AG09309 (cell line): ENCODE data around the gene MEGF11.

Experiments
- DNase-seq: peaks from one replicate; pipeline ENCODE4 v3.0.0-alpha.2; 2010; ENCODE audit warnings: low read depth
- H3K4me3 ChIP-seq: 2 replicates; pipeline ENCODE4 v1.5.1; 2011; ENCODE audit warnings: mild to moderate bottlenecking, low read depth, low read length, moderate library complexity; ENCODE audit not compliant: control insufficient read depth
- CTCF ChIP-seq: IDR thresholded peaks from 2 replicates; pipeline ENCODE4 v1.5.1; 2011; ENCODE audit warnings: mild to moderate bottlenecking, low read depth, low read length, inconsistent platforms; ENCODE audit not compliant: insufficient read depth, control insufficient read depth; ENCODE audit errors: missing control alignments

MEGF11 gene

GRCh38 chr15:66099950-66100671, 153.4 kb downstream of the MEGF11 start:
- DNase-seq, result no peak
- H3K4me3 ChIP-seq, result no peak overlapping the region
- no peak for TF ChIP-seq CTCF

GRCh38 chr15:66098022-66098363, 155.6 kb downstream of the MEGF11 start:
- H3K4me3 ChIP-seq, result no peak overlapping the region
- no peak for DNase-seq
- TF ChIP-seq CTCF, result no peak

GRCh38 chr15:66097151-66098021, 156.2 kb downstream of the MEGF11 start:
- no peak for DNase-seq
- no peak overlapping the region for H3K4me3 ChIP-seq
- no peak for TF ChIP-seq CTCF

DNA sequence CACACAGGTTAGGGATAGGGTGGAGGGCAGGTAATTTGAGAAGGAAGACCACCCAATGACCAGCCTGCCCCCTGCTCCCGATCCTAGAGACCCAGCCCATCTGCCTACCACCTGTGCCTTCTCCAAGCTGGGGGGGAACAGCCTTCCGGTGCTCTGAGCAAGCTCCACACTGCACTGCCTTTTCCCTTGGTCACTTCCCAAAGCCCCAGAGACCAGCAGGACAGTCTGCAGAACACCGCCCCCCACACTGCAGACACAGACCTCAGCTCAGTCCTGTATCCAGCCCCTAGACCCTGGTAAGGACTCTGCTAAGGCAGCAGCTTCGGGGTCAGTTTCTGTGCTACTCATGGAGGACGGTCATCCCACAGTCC, 156.9 kb downstream of the MEGF11 start:
- no peak for DNase-seq

DNA sequence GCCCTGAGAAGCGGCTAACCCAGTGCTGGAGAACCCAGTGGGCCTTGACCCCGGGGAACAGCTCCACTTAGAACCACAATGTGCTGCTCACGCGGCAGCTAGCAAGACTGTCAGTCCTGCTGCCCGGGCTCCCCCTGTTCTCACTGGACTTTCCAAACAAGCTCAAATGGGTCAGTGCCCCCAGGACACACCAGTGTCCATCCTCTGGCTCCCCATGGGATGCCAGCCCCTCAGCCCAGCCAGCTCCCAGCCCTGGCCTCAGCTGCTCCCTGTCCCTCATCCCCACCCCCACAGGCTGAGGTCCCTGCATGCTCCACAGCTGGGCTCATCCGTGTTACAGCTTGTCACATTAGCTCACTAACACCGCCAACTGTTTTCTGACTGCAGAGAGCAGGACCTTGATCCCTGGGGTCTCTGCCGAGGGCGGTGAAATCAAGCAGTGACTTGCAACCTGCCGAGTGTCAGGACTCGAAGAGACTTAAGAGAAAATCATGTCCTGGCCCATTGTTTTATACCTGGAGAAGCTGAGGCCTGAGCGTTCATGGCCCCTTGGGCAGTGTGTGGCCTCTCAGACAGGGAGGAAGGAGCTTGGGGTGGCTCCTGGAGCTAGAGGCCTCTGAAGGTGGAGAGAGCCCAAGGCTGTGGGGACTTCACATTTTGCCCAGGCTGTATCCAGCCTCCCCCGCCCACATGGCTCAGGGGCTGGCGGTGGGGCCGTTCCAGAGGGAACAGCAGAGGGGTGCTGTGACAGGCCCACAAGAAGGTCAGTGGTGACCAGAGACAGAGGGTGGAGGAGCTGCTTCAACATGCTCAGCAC, 157.5 kb downstream of the MEGF11 start:
- TF ChIP-seq CTCF, result no peak
- H3K4me3 ChIP-seq, result no peak overlapping the region
- DNase-seq, result no peak

More for the DNA sequence above, 156.9 kb downstream of the MEGF11 start:
- no peak overlapping the region for H3K4me3 ChIP-seq
- TF ChIP-seq CTCF, result no peak

DNA sequence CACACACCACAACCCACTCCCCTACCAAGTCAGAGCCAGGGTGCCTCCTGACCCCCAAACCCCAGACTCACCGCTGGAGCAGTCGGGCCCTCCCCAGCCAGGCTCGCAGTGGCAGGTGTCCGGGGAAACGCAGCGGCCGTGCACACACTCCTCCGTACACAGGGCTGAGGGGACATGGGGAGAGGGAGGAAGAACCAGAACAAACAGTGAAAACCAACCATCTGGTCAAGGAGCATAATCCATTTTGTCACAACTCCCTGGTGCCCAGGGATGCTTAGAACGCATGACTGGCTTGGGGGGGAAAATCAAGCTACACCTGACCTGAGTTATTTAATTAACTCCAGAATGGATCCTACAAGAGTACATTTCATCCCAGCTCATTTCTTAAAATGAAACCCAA, 159.2 kb downstream of the MEGF11 start:
- DNase-seq, result no peak
- TF ChIP-seq CTCF, result no peak
- no peak overlapping the region for H3K4me3 ChIP-seq
